Activated CD8-positive, alpha-beta T cell treated with anti-CD3 and anti-CD28 coated beads, Interleukin-2, amount 10 ng/mL, durations not matched to agents 7 days and 5 days (primary cell): ENCODE measurements around the gene FOXL1. TPM values are rescaled to one million over a fixed set of nuclear protein-coding genes. Genes with fewer than 3 reads are reported as not detected.

Experiments
- ATAC-seq: fragments of 150-1000 bp; cut with Tn5 transposase; one replicate; pipeline ENCODE4 v1.10.0; 2021; ENCODE audit warnings: moderate library complexity
- CTCF ChIA-PET: fragments of 350-600 bp; sonication (Branson Sonifier 250); formaldehyde crosslinking; loops from one replicate; lab custom pipeline; 2021; ENCODE audit warnings: antibody characterized with exemption; lab: Charles Lee
- POLR2A ChIA-PET: fragments of 350-600 bp; sonication (Branson Sonifier 250); formaldehyde crosslinking; loops from one replicate; lab custom pipeline; 2021; ENCODE audit warnings: antibody characterized with exemption; lab: Charles Lee
- DNase-seq: peaks from one replicate; pipeline ENCODE4 v3.0.0-alpha.2; 2020
- H3K27ac Mint-ChIP-seq: one replicate; pipeline ENCODE4 v1.8.0; 2021; ENCODE audit warnings: mild to moderate bottlenecking, mixed read lengths
- H3K27me3 Mint-ChIP-seq: one replicate; pipeline ENCODE4 v1.8.0; 2021; ENCODE audit warnings: low read depth, mixed read lengths
- H3K36me3 Mint-ChIP-seq: one replicate; pipeline ENCODE4 v1.8.0; 2021; ENCODE audit warnings: low read depth, mixed read lengths
- H3K4me1 Mint-ChIP-seq: one replicate; pipeline ENCODE4 v1.8.0; 2021; ENCODE audit warnings: low read depth, mixed read lengths
- H3K4me3 Mint-ChIP-seq: one replicate; pipeline ENCODE4 v1.8.0; 2021; ENCODE audit warnings: mild to moderate bottlenecking, mixed read lengths
- H3K9me3 Mint-ChIP-seq: one replicate; pipeline ENCODE4 v1.8.0; 2022; ENCODE audit warnings: mixed read lengths; ENCODE audit not compliant: insufficient read depth
- total RNA-seq, 2 experiments: library from RNA; stranded (reverse); gene quantifications; one replicate each; pipeline ENCODE4 v1.2.3, GENCODE V29; 2021

The FOXL1 gene
- total RNA-seq, 2 experiments from 2014 or later: not detected

DNA sequence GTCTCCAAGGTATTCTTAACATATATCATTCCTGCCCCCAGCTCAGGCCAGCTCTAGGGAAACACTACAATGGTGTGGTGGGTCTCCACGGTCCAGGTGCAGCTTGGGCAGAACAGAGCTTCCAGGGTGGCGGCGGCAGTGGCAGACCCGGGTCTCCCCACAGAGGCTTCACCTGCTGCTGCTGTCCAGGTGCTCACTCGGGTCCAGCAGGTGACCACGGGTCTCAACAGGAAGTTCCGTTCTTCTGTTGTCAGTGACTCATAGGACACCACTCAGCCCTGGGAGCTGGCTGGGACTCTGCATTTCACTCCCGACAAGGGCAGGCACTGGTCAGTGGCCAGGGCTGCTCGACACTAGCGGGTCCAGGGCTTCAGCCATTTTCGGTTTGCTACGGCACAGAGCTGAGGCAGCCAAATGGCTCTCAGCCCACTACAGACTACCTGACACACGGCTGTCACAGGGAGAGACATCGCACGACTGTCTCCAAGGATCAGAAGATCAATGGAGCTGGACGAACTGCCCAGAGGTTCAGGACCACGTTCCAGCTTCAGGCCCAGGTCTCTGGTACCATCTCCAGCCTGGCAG, 40.1 kb upstream of the FOXL1 start:
- H3K9me3 Mint-ChIP-seq: no peaks in the 10 kb centered on the region
- CTCF ChIA-PET: interaction anchor here (1.1 kb wide), 1 partner anchor 18 kb away, joined by 3 read pairs; no protein-coding TSS in a partner anchor
- no peak overlapping the region for H3K27ac Mint-ChIP-seq
- no peak for ATAC-seq
- POLR2A ChIA-PET: no interaction called here
- no peaks in the 10 kb centered on the region for H3K4me1 Mint-ChIP-seq
- no peak for DNase-seq
- no peak overlapping the region for H3K4me3 Mint-ChIP-seq
- H3K36me3 Mint-ChIP-seq: peaks cover 15% of the 10 kb centered on the region
- H3K27me3 Mint-ChIP-seq: no peaks in the 10 kb centered on the region

DNA sequence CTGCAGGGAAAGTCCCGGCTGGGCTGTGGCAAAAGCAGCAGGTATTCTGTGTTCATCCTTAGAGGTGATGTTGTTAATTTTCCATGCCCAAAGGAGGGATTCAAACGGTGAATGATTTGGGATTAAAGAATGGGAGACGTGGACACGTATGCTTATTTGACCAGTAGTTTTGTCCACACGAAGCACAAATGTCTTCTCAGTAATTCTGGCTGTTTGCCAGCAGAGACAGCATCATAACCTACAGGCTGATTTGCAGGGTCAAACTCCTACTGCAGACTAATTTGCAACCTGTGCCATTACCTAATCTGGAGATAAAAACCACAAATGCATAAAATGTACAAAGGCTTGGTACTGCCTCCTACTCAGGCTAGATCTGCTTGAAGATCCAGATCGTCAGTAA, 37.5 kb upstream of the FOXL1 start:
- Mint-ChIP-seq H3K4me1 (no peaks in the 10 kb centered on the region), H3K4me3 (no peak overlapping the region), H3K9me3 (no peaks in the 10 kb centered on the region), H3K27me3 (no peaks in the 10 kb centered on the region), H3K36me3 (peaks cover 24% of the 10 kb centered on the region), H3K27ac (no peak overlapping the region)
- ChIA-PET POLR2A (no interaction called here), CTCF (interaction anchor here (1.3 kb wide), 1 partner anchor 22 kb away, joined by 3 read pairs; no protein-coding TSS in a partner anchor)
- ATAC-seq (no peak), DNase-seq (no peak)

- no peak for DNase-seq
- no peaks in the 10 kb centered on the region for H3K9me3 Mint-ChIP-seq
- CTCF ChIA-PET: interaction anchor here (1.3 kb wide), 1 partner anchor 23 kb away, joined by 3 read pairs; no protein-coding TSS in a partner anchor
- H3K27me3 Mint-ChIP-seq: no peaks in the 10 kb centered on the region
- H3K36me3 Mint-ChIP-seq: peaks cover 24% of the 10 kb centered on the region
- no peak for ATAC-seq
- no peaks in the 10 kb centered on the region for H3K4me1 Mint-ChIP-seq
- H3K27ac Mint-ChIP-seq: no peak overlapping the region
- POLR2A ChIA-PET: no interaction called here
- no peak overlapping the region for H3K4me3 Mint-ChIP-seq
Observed at GRCh38 chr16:86541560-86541959, 36.8 kb upstream of the FOXL1 start.

DNA sequence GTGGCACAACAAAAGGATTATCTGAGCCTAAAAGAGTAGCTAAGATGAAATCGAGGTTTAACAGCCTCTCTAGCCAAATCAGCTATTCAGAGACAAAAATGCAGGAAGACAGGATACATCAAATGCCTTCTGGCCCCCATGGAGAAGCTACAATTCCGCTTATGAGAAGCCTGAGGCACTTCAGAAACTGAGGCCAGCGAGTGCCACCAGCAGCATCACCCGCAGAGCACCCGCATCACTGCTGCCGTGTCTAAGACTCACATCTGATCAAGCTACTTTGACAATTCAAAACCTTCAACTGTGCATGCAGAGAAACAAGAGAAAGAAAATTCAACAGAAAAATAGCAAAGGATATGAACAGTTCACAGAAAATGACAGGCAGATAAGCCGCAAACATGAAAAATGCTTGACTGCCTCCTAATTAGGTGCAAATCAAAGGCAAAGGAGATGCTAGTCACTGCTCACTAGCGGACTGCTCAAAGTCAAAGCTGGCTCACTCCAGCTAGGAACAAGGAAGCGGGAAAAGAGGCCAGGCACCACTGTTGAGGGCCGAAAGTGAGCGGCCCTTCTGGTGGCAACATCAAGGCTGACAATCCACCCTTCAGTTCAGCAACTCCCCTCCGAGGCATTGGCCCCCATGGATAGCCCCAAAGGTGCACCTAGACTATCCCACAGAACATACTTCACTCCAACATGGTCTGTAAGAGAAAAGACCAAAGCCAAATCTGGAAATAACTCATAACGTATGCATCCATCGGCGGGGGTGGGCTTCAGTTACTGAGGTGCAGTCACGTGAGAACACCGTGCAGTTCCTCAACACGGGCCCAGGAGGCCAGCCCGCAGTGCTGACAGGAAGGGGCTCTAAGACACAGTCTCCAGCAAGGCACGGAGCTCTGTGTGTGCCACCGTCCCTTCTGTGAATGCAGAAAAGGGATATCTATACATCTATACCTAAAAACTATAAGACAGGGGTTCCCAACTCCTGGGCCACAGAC, 35.3 kb upstream of the FOXL1 start:
- CTCF ChIA-PET: no interaction called here
- Mint-ChIP-seq H3K9me3 (no peaks in the 10 kb centered on the region), H3K4me3 (no peak overlapping the region), H3K36me3 (peaks cover 26% of the 10 kb centered on the region), H3K27ac (no peak overlapping the region), H3K27me3 (no peaks in the 10 kb centered on the region), H3K4me1 (no peaks in the 10 kb centered on the region)
- ATAC-seq (no peak), DNase-seq (no peak)
- POLR2A ChIA-PET: no interaction called here

DNA sequence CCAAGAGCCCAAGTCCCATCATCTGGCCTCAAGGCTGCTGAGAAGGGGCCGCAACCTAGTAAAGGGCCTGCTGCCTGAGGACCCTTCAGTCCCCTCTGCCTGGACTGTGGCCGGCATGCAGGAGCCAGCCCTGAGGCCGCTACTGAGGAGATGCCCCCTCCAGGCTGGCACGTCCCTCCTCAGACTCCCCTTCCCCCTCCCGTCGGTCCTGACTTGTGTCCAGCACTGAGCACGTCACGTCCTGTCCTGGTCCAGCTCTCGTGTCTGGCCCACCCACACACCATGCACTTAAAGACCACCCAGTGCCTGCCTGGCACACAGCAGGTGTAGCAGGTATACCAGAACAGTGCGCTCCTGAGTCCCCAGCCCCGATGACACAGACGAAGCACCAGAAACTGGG, 32.9 kb upstream of the FOXL1 start:
- no peak overlapping the region for H3K4me3 Mint-ChIP-seq
- H3K27me3 Mint-ChIP-seq: no peaks in the 10 kb centered on the region
- H3K36me3 Mint-ChIP-seq: peaks cover 23% of the 10 kb centered on the region
- no peaks in the 10 kb centered on the region for H3K9me3 Mint-ChIP-seq
- DNase-seq (no peak), ATAC-seq (no peak)
- H3K4me1 Mint-ChIP-seq: peaks cover 6% of the 10 kb centered on the region
- ChIA-PET CTCF (no interaction called here), POLR2A (no interaction called here)
- H3K27ac Mint-ChIP-seq: no peak overlapping the region

GRCh38 chr16:86545954-86546637, 32.3 kb upstream of the FOXL1 start:
- H3K4me3 Mint-ChIP-seq: no peak overlapping the region
- no peaks in the 10 kb centered on the region for H3K9me3 Mint-ChIP-seq
- ChIA-PET CTCF (no interaction called here), POLR2A (no interaction called here)
- H3K27me3 Mint-ChIP-seq: no peaks in the 10 kb centered on the region
- H3K27ac Mint-ChIP-seq: no peak overlapping the region
- no peak for ATAC-seq
- peaks cover 6% of the 10 kb centered on the region for H3K4me1 Mint-ChIP-seq
- H3K36me3 Mint-ChIP-seq: peaks cover 23% of the 10 kb centered on the region
- no peak for DNase-seq

DNA sequence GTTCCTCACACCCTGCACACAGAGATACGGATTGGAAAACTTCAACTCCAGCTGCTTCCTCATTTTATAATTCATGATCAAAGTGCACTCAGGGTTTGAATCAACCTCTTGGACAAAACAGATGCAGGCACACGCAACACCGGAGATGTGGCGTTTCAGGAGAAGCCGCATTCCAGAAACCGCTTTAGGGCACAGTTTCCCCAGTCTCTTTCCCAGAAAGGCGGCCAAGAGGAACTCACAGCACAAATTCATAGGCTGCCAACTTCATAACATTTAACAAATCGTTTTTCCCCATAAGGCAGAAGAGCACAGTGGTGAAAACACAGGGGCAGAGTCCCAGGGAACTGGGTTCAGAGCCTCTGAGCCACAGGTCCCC, 31.7 kb upstream of the FOXL1 start:
- ATAC-seq (no peak), DNase-seq (no peak)
- peaks cover 20% of the 10 kb centered on the region for H3K36me3 Mint-ChIP-seq
- H3K27me3 Mint-ChIP-seq: no peaks in the 10 kb centered on the region
- H3K4me1 Mint-ChIP-seq: peaks cover 6% of the 10 kb centered on the region
- no peak overlapping the region for H3K27ac Mint-ChIP-seq
- POLR2A ChIA-PET: no interaction called here
- H3K9me3 Mint-ChIP-seq: no peaks in the 10 kb centered on the region
- no peak overlapping the region for H3K4me3 Mint-ChIP-seq
- CTCF ChIA-PET: no interaction called here

GRCh38 chr16:86547286-86547685, 31.1 kb upstream of the FOXL1 start:
- ATAC-seq (no peak), DNase-seq (no peak)
- H3K27ac Mint-ChIP-seq: no peak overlapping the region
- POLR2A ChIA-PET: no interaction called here
- CTCF ChIA-PET: no interaction called here
- H3K9me3 Mint-ChIP-seq: no peaks in the 10 kb centered on the region
- H3K4me3 Mint-ChIP-seq: no peak overlapping the region
- H3K4me1 Mint-ChIP-seq: peaks cover 6% of the 10 kb centered on the region
- H3K27me3 Mint-ChIP-seq: no peaks in the 10 kb centered on the region
- H3K36me3 Mint-ChIP-seq: peaks cover 16% of the 10 kb centered on the region

- ChIA-PET CTCF (no interaction called here), POLR2A (no interaction called here)
- DNase-seq (no peak), ATAC-seq (peak; percentile 45)
- H3K9me3 Mint-ChIP-seq: no peaks in the 10 kb centered on the region
- no peaks in the 10 kb centered on the region for H3K27me3 Mint-ChIP-seq
- no peak overlapping the region for H3K27ac Mint-ChIP-seq
- peaks cover 27% of the 10 kb centered on the region for H3K36me3 Mint-ChIP-seq
- H3K4me1 Mint-ChIP-seq: peaks cover 13% of the 10 kb centered on the region
- no peak overlapping the region for H3K4me3 Mint-ChIP-seq
Observed at GRCh38 chr16:86549076-86549892, 29.1 kb upstream of the FOXL1 start.

- H3K27ac Mint-ChIP-seq: no peak overlapping the region
- POLR2A ChIA-PET: no interaction called here
- H3K9me3 Mint-ChIP-seq: no peaks in the 10 kb centered on the region
- ATAC-seq (no peak), DNase-seq (no peak)
- H3K36me3 Mint-ChIP-seq: peaks cover 21% of the 10 kb centered on the region
- H3K27me3 Mint-ChIP-seq: no peaks in the 10 kb centered on the region
- H3K4me1 Mint-ChIP-seq: peaks cover 17% of the 10 kb centered on the region
- CTCF ChIA-PET: interaction anchor here (2.1 kb wide), 1 partner anchor 15 kb away, joined by 7 read pairs; no protein-coding TSS in a partner anchor
- no peak overlapping the region for H3K4me3 Mint-ChIP-seq
Observed at GRCh38 chr16:86549893-86550190, 28.5 kb upstream of the FOXL1 start.

DNA sequence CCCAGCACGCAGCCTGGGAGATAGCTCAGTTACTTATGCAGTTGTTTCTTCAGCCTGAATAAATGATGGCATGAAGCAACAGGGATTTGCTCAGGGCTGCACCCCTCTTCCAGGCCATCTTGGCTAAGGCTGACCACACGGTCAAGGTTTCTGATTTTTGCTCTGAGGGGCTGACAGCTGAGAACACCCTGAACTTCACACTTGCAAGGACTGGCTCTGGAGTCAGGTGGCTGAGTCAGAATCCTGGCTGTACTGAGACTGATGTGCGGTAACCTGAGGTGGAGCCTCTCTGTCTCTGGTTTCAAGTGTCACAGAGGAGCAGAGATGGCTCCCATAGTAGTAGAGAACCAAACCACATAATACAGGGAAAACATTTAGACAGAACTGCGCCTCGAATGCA, 28.1 kb upstream of the FOXL1 start:
- ChIA-PET CTCF (interaction anchor here (2.1 kb wide), 1 partner anchor 14 kb away, joined by 7 read pairs; no protein-coding TSS in a partner anchor), POLR2A (no interaction called here)
- DNase-seq: no peak
- no peak for ATAC-seq
- no peaks in the 10 kb centered on the region for H3K27me3 Mint-ChIP-seq
- H3K36me3 Mint-ChIP-seq: peaks cover 20% of the 10 kb centered on the region
- no peak overlapping the region for H3K4me3 Mint-ChIP-seq
- H3K27ac Mint-ChIP-seq: no peak overlapping the region
- no peaks in the 10 kb centered on the region for H3K9me3 Mint-ChIP-seq
- H3K4me1 Mint-ChIP-seq: peaks cover 20% of the 10 kb centered on the region
